MM.1S (cell line): ENCODE data around the gene NFKBIA.

Source experiments
- EZH2 ChIP-seq: fragments of 300-600 bp; sonication (generic); optimal IDR thresholded peaks from 2 replicates; pipeline ENCODE3; 2017; ENCODE audit warnings: low read depth, mild to moderate bottlenecking, antibody characterized with exemption, low read length, mixed read lengths
- TF ChIP-seq, protein P1 (sequence below): fragments of 300-600 bp; sonication (generic); IDR thresholded peaks from 2 replicates; pipeline ENCODE4 v1.5.1; 2016; ENCODE audit warnings: antibody characterized with exemption, low read length, mixed read lengths

GRCh38 chr14:35419429-35419841 is 14.9 kb upstream of the NFKBIA start:
- TF ChIP-seq EZH2, result no peak
- TF ChIP-seq, protein P1, sequence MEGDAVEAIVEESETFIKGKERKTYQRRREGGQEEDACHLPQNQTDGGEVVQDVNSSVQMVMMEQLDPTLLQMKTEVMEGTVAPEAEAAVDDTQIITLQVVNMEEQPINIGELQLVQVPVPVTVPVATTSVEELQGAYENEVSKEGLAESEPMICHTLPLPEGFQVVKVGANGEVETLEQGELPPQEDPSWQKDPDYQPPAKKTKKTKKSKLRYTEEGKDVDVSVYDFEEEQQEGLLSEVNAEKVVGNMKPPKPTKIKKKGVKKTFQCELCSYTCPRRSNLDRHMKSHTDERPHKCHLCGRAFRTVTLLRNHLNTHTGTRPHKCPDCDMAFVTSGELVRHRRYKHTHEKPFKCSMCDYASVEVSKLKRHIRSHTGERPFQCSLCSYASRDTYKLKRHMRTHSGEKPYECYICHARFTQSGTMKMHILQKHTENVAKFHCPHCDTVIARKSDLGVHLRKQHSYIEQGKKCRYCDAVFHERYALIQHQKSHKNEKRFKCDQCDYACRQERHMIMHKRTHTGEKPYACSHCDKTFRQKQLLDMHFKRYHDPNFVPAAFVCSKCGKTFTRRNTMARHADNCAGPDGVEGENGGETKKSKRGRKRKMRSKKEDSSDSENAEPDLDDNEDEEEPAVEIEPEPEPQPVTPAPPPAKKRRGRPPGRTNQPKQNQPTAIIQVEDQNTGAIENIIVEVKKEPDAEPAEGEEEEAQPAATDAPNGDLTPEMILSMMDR, result no peak
